ENCODE results near the gene AKNA.

Gene AKNA

GRCh38 chr9:114387680-114388356, at the start of gene AKNA:
Gene AKNA (minus strand): TSS chr9:114387982. CDS start chr9:114381333, 6,649 bp downstream.
- peak; percentile 73 for DNase-seq (ENCODE audit: low spot score)

GRCh38 chr9:114437401-114437893, 49.7 kb upstream of the AKNA start:
- DNase-seq (ENCODE audit: low spot score): no peak

DNA sequence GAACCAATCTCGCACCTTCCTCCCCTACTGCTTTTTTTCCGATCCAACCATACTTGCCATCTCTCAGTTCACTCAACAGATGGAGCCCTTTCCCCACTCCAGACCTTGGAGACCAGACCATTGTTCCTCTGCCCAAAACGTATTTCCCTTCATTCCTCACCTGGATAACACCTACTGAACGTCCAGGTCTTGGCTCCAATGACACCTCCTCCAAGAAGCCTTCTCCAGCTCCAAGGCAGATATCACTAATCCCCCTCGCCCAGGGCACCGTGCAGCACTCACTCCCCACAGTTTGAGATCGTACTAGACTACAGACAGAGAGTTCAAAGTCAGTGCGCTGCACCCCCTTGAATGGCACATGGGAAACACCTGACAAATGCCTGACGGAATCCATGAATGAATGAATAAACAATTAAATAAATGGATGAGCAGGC, 47.1 kb upstream of the AKNA start:
- peak; percentile 61 for DNase-seq (ENCODE audit: low spot score)

DNA sequence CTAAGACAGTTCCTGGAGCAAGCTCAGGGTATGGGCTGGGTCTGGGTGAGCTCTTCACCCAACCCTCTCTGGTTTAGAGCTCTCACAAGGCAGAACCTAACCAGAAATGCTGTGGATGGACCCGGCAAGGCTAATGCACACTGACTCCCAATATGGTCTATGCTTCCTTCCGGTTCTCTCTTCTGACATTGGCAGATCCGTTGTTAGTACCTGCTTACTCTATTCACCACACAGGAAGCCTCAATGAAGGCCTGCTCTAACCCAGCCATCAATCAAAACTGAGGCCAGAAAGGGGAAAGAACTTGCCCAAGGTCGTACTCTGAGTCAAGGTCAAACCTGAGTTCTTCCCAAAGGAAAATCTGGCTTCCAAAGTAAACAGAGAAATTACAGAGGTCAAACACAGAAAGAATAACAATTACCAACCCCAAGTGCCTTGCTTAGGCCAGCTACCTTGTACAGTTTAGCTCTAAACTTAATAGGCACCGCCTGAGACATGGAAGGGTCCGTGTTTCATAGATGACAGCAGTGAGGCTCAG, 46.0 kb upstream of the AKNA start:
- DNase-seq (ENCODE audit: low spot score): no peak

DNA sequence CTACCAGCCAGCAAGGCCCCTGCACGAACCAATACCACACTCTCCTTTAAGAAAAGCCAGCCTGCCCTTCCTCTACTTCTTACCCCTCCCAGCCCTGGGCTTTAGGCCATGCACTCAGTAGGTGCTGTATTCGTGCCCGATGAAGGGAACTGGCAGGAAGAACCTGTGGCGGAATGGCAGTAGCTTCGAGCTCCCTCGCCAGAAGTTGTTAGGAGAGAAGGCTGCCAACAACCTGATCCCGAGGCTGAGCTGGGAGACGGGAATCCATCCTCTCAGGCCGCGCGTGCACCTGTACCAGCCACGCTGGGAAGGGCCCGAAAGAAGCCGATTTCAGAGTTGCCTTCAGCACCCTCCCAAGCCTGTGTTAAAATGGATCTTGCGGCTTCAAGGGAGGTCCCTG, 45.3 kb upstream of the AKNA start:
- no peak for DNase-seq (ENCODE audit: low spot score)

DNA sequence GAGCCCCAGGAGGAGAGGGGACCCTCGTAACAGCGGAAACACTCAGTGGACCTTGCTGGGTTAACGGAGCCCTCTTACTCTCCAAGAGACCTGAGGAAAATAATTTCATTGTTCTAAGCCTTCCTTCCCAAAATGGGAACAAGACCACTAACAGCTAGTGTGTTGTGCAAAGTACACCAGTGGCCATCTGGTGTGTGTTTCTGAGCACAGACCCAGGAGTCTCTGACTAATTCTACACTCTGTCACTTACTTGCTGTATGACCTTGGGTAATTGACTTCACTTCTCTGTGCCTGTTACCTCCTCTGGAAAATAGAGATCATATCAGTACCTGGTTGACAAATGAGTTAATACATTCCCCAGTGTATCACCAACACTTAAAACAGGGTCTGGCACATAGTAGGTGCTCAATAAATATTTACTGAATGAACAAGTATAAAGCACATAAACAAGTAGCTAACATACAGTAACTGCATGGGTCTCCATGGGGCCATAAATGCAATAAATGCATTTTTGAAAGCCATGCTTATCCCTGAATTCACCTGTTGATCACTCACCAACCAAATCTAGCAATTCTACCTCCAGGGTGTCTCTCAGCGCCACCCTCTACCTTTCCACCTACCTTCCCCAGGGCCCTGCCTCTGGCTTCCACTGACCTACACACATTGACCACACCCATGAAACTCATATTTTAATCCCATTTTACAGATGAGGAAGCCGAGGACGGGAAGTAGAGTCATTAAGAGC, 44.7 kb upstream of the AKNA start:
- no peak for DNase-seq (ENCODE audit: low spot score)

- no peak for DNase-seq (ENCODE audit: low spot score)
Observed at GRCh38 chr9:114431770-114432169, 44.0 kb upstream of the AKNA start.

DNA sequence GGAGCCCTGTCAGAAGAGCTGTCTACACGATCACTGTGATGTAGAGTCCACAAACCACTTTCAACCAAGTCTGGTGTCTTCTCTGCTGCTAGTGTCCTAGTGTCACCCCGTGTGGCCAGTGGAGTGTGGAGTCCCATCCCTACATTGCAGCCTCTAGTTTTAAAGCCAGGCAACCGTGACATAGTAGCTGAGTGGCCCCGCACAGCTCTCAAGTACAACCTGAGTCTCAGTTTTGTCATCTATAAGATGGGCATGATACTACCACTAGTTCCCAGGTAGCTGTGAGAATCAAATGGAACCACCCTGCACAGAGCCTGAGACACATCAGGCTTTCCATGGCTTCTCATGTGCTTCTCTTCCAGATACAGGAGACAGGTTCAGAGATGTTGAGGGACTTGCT, 43.2 kb upstream of the AKNA start:
- no peak for DNase-seq (ENCODE audit: low spot score)

DNA sequence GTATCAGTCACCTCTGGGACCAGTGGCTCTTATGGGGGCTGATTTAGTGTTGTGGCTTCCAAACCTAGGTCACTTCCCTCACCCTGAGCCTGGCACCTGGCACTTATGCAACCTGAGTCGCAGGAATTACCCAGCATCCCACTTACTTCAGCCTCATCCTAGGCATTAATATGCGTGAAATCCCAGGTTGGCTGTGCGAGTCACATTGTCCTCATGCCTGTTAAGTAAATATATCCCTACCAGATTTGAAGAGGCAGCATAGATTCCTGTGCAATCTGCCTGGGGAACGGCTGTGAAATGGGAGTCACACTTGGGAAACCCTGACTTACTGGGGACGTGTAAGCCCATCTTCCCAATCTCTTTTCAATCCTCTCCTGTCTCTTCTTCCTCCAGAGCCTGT, 42.7 kb upstream of the AKNA start:
- no peak for DNase-seq (ENCODE audit: low spot score)

DNA sequence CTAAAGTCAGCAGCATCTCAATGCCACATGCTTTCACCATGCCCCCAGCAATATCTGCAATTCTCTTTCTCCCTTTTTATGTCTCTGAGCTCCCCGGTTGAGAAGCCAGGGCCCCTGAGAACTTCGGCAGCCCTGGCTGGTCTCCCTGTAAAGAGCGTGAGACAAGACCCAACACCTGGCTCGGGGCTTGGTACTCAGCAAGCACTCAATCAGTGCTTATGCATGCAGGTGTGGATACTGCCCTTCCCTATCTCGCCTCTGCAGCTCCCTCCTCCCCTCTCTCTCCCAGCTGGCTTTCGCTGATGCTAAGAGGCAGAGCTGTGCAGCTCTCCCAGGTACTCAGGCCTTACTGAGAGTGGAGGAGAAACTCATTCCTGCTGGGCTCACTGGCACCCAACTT, 41.7 kb upstream of the AKNA start:
- DNase-seq (ENCODE audit: low spot score): no peak

DNA sequence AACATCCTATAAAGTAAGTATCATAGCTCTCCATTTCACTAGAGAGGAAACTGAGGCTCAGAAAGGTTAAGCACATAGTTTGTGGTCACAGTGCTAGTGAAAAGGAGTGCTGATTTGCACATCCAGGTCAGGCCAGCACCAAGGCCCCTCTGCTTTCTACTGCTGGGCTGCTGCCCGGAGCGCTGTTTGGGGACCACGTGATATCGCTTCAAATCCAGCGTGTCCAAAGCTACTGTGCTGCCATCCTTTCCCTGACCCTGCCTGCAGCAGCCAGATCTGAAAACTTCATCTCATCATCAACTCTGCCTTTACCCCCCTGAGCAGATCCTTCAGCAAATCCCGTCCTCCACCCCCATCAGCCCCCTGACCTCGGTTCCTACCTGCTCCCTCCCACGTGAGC, 40.7 kb upstream of the AKNA start:
- DNase-seq (ENCODE audit: low spot score): no peak

DNA sequence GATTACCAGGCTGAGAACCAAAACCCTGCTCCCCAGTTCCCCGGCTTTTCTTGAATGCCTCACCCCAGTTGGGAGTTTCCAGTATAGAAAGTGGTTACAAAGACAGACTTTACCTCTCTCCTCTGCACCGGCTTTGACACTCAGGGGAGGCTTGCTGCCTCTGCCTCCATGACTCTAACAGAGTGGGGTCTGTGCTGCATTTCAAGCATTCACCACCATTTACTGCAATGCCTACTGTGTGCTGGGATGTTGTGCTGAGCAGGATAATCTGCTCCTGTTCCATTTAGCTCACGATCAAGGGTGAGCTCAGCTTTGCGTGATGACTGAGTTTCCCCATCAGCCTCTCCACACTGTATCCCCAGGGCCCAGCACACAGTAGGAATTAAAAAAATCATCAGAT, 39.9 kb upstream of the AKNA start:
- no peak for DNase-seq (ENCODE audit: low spot score)

- DNase-seq (ENCODE audit: low spot score): no peak
Observed at GRCh38 chr9:114426046-114426948, 38.5 kb upstream of the AKNA start.

- DNase-seq (ENCODE audit: low spot score): no peak
Observed at GRCh38 chr9:114425126-114425525, 37.3 kb upstream of the AKNA start.

- DNase-seq (ENCODE audit: low spot score): no peak
Observed at GRCh38 chr9:114424126-114424525, 36.3 kb upstream of the AKNA start.

DNA sequence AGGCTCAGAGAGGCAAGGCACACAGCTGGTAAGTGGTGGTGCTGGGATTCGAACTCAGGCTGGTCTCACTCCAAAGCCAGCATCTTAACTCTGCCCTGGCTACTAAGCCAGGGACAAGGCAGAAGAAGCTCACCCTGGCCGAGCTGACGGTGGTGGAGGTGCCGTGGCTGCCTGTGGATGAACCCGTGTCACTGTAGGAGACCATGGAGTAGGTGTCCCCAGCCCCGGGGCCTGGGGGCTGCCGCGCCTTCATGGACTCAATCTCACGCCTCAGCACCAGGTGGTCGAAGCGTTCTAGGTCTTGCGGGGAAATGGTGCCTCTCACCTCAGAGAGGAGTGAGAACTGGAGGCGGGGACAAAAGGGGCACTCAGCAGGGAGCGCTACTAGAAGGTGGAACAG, 35.4 kb upstream of the AKNA start:
- no peak for DNase-seq (ENCODE audit: low spot score)

DNA sequence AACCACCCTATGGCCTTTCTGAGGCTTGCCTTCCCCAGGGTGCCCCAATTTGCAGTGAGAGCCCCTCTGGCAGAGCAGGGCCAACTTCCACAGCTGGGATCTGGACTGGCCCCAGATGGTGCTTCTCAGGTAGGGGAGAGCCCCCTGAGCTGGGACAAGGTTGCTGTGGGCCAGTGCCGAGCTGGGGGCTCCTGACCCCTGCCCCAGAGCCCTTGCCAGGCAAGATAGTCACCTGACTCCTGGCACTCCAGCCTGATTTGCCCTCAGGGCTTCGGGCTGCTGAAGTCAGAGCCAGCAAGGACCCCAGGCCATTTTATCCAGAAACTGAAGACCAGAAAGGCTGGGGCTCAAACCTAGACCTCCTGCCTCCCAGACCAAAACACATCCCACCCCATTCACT, 33.4 kb upstream of the AKNA start:
- no peak for DNase-seq (ENCODE audit: low spot score)

- DNase-seq (ENCODE audit: low spot score): no peak
Observed at GRCh38 chr9:114419796-114420195, 32.0 kb upstream of the AKNA start.

GRCh38 chr9:114418053-114418452, 30.3 kb upstream of the AKNA start:
- no peak for DNase-seq (ENCODE audit: low spot score)

- no peak for DNase-seq (ENCODE audit: low spot score)
Observed at GRCh38 chr9:114417511-114417910, 29.7 kb upstream of the AKNA start.

GRCh38 chr9:114416906-114417305, 29.1 kb upstream of the AKNA start:
- no peak for DNase-seq (ENCODE audit: low spot score)

GRCh38 chr9:114416290-114416689, 28.5 kb upstream of the AKNA start:
- DNase-seq (ENCODE audit: low spot score): no peak
